HL-60/S4 treated with phorbol 12-myristate 13-acetate at 8.2 ng/mL for 4 days and 3 days (cell line): Measurements from ENCODE around the gene PRTG.
"Not testable (repeated sequence)": the region's sequence is repeated elsewhere in the genome, so short reads cannot be mapped to it uniquely, and the experiment has no call there.

Experiments
- in situ Hi-C: fragments of 300-500 bp; cut with MboI; formaldehyde crosslinking; loops from 2 replicates; pipeline ENCODE4 v1.15.0; 2022; ENCODE audit warnings: low sequenced_read_pairs

PRTG gene

DNA sequence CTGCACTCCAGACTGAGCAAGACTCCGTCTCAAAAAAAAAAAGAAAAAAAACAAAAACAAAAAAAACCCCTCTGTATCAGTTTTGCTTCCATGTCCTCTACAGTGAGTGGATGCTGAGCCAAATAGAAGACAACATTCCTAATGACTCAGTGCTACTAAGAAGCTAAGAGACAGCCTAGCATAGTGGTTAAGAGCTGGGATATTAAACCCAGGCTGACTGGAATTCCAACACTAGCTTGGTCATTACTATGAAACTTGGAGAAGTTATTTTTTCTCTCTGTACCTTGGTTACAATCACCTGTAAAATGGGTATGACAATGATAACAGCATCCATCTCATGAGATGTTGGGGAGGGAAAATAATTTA lies 93.9 kb downstream of the PRTG start:
- in situ Hi-C loops, result no loop called here

DNA sequence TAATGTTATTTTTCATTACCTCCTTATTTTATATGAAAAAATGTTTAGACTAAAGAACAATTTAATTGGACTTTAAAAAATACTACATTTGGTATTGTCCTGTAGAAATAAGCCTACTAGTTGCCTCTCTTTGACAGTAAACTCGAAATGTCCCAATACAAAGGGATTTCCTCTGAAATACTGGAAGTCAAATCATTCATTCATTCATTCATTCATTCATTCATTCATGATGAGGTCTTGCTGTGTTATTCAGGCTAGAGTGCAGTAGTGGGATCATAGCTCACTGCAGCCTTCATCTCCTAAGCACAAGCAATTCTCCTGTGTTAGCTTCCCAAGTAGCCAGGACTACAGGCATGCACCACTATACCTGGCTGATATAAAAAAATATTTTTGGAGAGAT lies 104.2 kb downstream of the PRTG start:
- in situ Hi-C loops, result no loop called here

DNA sequence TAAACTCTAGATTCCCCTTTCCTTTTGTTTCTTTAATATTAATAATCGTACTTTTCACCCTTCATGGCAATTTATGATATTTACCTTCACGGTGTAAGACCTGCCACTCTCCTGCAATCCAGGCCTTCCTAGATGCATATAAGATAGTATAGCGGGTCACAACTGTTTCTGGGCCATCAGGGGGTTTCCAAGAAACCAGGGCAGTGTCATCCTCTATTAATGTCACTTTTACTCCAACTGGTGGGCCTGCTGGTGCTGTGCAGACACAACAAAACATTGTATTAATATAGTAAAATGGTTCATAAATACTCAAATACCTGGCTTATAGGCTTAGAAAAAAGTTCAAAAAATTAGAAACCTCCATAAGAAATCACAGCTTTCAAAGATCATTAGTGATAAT lies 105.9 kb downstream of the PRTG start:
- in situ Hi-C loops, result no loop called here

DNA sequence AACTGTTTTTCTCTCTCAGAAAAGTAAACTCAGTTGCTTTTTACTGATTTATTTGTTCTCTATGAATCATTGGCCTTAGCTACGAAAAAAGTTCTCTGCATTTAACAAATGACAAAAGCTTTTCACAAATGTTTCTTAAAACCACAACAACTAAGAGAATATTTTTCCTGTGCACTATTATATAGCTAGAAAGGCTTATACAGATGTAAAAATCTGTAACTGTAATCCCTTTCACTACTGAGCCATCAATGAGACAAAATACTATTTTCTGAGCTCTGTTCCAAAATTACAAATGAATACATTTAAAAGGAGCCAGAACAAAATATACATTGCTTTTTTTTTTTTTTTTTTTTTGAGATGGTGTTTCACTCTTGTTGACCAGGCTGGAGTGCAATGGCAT lies 109.2 kb downstream of the PRTG start:
- in situ Hi-C loops, result no loop called here

DNA sequence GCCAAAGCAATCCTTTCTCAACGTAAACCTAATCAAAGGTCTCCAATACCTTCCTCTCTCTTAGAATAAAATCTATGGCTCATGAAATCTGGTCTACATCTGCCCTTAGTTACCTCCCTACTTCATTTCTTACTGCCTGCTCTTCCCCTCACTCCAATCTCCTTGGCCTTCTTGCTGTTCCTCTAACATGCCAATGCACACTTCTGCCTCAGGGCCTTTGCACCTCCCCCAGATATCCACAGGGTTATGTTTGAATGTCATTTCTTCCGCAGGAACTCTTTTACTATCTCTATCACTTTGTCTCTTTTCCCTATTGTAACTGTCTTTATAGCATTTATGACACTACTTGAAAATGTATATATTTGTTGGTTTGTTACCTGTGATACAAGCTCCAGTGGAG lies 110.5 kb downstream of the PRTG start:
- in situ Hi-C loops, result no loop called here

DNA sequence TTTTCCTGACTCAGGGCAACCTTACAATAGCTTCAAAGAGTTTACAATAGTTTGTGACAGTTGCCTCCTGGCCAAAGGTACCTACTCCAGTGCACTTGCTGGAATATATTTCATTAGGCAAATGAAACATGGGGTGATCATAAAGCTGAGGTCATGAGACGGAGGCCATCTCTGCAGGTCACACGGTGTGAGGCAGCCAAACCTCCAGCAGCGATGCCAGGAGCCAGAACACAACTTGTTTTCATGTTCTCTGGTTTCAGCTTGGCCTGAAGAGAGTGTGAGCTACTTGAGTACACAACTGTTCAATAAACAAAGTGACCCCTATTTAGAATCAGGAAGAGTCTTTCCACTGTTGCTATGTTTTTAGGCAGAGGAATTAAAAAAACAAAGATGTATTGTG lies 112.1 kb downstream of the PRTG start:
- in situ Hi-C loops, result no loop called here

DNA sequence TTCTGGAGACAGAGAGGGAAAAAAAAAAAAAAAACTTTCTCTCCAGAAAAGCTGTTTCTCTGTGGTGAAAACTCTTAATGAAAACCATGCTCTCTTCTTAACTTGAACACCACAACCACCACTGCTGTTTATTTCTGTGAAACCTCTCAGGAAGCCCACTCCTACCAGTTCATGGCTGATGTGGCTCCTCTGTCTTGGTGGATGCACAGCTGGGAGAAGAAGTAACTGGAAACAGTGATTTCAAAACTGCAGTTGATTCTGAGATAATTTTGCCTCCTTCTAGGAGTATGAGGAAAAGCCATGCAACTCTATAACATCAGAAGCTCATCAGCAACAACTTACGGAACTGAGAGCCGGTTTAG lies 114.6 kb downstream of the PRTG start:
- in situ Hi-C loops, result no loop called here

DNA sequence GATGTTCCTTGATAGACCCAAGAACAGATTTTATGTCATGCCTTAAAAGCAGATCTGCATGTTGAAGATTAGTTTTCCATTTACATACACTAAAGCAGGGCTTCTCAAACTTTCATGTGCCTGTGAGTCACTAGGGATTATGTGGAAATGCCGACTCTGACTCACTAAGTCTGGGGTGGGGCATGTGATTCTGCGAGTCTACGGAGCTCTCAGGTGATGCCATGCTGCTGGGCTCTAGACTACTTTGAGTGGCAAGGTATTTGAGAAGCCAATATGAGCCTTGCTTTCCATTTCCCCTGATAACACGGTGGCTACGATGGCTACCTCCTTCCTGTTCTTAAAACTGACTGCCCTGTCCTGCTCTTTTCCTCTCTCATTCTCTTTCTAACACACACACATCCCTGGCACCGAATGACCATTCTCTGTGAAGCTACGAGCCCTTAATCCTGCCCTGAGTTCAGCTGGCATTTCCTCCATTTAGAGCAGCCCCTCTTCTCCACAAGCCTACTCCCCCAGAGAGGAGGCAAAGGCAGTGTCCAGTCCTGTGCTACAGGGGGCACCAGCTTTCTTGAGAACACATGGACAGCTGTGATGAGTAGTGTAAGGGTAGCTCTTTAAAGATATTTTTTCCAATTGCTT lies 115.1 kb downstream of the PRTG start:
- in situ Hi-C loops, result no loop called here

DNA sequence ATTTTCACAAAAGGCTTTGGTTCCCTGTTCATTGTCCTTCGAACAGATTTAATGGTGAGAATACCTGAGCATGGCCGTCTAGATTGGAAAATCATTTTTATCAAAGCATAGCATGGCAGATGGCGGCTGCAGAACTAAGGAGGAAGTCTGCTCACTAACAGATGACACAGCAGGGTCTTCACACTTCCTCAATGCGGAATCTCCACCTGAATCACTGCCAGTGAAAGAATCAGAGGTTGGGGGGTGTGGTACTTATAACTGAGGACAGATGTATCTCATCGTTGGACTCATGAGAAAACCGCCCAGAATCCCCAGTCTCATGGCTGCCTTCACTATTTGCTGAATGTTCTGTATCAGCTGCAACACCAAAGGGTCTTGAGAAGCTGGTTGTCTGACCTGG lies 123.2 kb downstream of the PRTG start:
- in situ Hi-C loops, result no loop called here

DNA sequence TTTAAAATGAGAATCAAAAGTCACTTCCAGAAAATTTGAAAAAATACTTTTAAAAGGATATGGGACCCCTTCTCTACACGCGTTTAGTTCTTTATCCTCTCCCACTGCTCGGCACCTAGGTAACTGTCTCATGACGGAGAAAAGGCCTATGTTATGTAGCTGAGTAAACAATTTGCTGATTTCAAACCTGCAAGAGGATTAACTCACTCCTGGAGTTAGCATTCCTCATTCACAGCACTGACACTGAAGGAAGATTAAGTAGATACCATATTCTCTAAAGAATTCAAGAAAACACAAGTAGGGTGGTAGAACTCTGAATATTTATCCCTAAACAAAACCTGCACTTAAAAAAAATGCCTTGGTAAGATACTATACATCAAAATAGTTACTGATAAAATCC lies 124.6 kb downstream of the PRTG start:
- in situ Hi-C loops, result no loop called here

DNA sequence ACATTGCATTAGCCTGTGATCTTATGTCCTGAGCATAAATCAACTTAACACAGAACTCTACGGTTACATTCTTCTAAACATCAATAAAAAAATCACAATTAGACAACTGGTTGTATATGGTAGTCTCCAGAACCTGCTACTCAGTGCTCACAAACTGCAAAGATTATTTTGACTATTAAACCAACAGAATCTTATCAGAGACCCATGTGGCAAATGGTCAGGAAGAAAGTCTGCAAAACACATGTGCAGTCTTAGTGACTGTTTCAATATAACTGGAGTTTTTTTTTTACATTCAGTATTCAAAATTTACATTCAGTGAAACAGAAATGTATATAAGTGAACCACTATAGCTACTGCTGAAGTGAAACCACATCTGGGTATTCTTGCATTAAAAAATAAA lies 127.5 kb downstream of the PRTG start:
- in situ Hi-C loops, result no loop called here

DNA sequence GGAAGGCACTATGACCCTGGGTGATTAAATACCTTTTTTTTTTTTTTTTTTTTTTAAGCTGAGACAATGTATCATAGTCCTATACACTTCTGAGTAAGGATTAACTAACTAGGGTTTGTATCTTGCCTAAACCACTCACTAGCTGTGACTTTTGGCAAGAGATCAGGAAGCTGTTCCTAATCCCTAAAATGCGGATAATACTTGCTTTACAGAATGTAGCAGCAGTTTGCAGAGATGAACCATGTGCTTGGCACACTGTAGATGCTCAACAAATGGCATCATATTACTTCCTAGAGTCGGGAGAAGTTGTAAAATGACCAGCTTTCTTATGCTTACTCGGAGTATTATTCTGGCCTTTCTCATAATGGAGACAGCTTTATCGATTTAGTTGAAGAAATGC lies 129.2 kb downstream of the PRTG start:
- in situ Hi-C loops, result no loop called here

DNA sequence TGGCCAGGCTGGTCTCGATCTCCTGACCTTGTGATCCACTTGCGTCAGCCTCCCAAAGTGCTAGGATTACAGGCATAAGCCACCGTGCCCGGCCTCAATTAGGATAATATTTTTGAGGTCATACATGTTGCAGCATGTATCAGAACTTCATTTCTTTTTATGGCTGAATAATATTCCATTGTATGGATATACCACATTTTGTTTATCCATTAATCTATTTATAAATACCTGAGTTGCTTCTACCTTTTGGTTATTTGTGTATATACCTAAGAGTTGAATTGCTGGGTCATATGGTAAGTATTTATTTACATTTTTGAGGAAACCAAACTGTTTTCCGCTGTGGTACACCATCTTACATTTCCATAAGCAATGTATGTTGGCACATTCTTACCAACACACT lies 136.7 kb downstream of the PRTG start:
- in situ Hi-C loops, result no loop called here

DNA sequence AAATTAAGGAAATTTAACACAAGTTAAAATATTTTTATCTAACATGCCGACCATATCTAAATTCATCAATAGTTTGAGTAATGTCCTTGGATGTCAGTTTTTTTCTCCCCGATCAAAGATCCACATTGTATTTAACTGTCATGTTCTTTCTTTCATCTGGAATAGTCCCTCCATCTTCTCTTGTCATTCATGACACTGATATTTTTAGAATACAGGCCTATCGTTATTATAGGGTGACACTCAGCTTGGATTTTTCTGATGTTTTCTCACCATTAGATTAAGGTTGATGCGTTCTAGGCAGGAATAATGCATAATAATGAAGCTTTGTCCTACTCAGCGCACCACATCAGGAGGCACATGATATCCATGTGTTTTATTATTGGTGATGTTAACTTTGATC lies 141.6 kb downstream of the PRTG start:
- in situ Hi-C loops, result no loop called here

DNA sequence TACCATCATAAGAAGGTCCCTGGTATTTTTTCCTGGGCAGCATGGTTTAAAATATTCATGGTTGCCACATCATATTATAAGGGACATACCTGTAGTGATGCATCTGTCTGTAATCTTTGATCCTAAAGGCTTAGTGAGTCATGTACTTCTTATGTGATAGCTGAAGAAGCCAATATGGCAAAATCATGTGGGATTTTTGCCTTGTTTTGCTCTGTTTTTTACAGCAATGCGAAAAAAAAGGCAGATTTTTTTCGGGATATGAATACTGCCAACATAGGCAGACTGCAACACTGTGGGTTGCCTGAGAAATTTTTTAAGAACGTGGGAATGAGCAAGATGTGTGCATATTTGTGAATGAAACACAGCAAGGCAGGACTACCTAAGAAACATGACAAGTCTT lies 143.5 kb downstream of the PRTG start:
- in situ Hi-C loops, result no loop called here

DNA sequence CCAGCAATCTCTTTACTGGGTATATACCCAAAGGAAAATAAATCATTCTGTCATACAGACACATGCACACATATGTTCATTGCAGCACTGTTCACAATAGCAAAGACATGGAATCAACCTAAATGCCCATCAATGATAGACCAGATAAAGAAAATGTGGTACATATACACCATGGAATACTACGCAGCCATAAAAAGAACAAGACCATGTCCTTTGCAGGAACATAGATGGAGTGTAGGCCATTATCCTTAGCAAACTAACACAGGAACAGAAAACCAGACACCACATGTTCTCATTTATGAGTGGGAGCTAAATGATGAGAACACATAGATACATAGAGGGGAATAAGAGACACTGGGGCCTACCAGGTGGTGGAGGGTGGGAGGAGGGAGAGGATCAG lies 149.9 kb downstream of the PRTG start:
- in situ Hi-C loops, result not testable (repeated sequence)

DNA sequence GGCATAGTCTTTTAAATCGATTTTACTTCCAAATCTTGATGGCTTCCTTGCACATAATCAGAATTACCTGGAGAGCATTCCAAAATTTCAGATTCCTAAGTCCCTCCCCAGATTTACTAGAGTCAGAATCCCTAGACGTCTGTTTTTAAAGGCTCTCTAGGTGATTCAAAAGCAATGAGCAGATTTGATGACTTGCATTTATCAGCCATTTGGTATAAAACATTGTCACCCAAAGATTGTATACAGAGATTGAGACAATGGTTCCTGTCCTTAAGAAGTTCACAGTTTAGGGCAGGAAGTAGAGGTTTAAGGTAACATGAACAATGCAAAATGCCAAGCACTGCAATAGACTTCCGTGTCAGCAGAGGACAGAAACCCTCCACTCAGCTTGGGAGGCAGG lies 152.2 kb downstream of the PRTG start:
- in situ Hi-C loops, result no loop called here

DNA sequence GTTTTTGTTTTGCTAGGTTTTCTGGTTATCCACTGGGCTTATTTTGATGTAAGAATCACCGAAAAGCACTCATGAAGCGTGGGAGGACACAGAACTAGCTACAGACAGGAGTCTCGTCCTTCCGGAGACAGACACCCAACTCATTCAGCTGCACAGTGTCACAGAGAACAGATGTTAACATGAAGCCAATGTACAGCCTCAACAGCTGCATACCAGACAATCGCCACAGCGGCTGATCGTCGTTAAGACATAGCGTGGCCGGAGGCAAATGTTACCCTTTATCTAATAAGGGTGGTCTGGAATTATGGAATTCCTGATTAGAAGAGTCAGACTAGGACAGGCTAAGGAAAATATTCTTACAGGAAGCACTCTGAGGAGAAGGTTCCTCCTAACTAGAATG lies 153.7 kb downstream of the PRTG start:
- in situ Hi-C loops, result no loop called here

DNA sequence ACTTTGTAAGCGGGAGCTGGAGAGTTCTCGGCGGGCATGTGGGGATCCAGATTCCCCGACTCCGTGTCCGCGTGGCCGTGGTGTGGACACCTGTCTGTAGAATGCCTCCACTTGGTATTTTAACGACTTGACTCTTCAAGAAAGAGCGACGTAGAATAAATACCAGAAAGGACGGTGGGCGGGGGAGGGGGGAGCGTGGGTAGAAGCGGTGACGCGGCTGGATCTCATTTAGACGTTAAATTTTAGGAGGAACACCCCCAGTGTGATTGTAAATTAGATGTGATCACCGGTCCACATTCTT lies 154.2 kb downstream of the PRTG start:
- in situ Hi-C loops, result no loop called here

DNA sequence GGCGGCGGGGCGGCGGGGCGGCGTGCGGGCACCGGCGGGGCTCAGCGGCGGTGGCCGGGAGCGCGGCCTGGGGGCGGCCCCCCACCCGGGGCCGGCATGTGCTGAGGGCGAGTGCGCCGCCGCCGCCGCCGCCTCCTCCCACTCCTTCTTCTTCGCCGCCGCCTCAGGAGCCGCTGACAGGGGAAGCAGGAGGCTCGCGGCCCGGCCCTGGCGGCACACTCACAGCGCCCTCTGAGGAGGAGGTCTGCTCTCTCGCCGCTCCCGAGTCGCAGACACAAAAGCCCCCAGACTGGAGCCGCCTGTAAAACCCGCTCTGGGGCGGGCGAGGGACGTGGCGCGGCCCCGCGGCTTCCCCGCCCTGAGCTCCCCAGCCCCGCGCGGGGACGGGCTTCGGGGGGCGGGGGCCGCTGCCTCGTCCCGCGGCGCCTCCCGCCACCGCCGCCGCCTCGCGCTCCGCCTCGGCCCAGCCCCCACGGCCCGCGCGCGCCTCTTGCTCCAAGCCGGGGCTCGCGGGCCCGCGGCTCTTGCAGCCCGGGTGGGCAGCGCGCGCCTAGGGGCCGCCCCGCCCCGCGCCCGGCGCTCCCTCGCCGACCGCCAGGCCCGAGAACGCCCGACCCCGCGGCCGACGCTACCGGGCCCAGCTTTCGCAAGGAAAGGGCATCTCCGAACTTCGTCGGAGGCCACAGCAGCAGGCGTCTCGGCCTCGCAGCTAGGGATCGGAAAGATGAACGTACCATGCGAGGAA lies 154.7 kb downstream of the PRTG start, which contains the start of gene PYGO1:
PYGO1 (minus strand) TSS at position 276 of the 745 bp plus-strand sequence. CDS start 462 bp downstream, outside the sequence.
- in situ Hi-C loops, result no loop called here

DNA sequence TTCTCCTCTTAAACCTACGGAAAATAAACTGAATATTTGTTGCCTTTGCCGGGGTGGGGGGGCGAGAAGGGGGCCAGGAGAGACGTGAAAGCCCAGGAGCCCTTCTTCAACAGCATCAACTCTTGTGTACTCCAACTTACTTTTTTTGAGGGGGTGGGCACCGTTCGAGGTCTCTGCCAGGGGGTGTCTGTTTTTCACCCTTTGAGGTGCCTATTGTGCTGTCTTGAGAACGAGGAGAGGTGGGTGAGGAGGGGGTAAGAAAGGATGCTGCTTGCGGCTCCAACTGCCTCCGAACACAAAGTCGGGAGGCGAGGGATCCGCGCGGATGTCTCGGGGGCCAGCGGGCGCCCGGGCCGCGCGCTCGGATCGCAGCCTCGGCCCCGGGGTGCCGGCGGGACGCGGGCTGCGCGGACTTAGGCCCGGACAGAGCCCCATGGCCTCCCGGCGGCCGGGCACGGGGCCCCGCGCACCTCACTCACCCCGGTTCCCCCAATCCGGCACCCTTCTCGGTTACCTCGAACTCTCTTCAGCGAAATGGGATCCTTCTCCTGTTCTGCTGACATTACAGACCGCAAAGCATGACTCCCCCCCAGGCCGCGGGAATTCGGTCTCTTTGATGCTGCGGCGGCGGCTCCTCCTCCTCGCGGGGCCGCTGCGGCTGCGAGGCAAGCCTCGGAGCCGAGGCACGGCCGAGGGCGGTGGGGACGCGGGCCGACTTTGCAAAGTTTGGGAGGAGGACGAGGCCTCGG lies 155.5 kb downstream of the PRTG start:
- in situ Hi-C loops, result no loop called here

DNA sequence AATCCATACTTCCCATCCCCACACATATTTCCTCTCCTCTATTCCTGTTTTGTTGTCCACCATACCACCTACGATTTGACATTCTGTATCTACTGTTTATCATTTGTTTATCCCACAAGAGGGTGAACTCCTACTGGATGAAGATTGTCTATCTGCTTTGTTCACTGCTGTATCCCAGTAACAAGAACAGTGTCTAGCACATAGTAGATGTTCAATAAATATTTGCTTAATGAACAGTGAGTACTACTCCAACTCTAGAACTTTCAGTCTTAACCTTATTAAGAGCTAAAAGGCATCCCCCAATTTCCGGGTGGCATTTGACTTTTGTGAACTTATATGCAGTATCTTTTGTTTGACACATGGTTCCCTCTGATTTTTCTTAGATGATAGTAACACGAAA lies 156.1 kb downstream of the PRTG start:
- in situ Hi-C loops, result no loop called here
